HepG2 (cell line): Measurements from ENCODE around the gene SOX5. TPM values are rescaled to one million over a fixed set of nuclear protein-coding genes. Genes with fewer than 3 reads are reported as not detected.

Experiments
- ATAC-seq: fragments of 200-7000 bp; cut with Tn5 transposase; 3 replicates; pipeline ENCODE4 v1.9.1; 2020; ENCODE audit warnings: mild to moderate bottlenecking, moderate library complexity
- BruUV-seq: library from RNA; stranded (reverse); fragments of 400-500 nt; replicated peaks from 2 replicates; lab custom pipeline; 2021; lab: Mats Ljungman, UMichigan
- CTCF ChIA-PET: fragments of 300-600 bp; formaldehyde crosslinking; extraction: SDS; loops from one replicate; lab custom pipeline; 2021; ENCODE audit warnings: low total read pairs, inconsistent platforms, low intra/inter-chr PET ratio; lab: Yijun Ruan, JAX
- POLR2A ChIA-PET: fragments of 350-600 bp; sonication (Branson Sonifier 250); formaldehyde crosslinking; loops from one replicate; lab custom pipeline; 2020; ENCODE audit warnings: antibody characterized with exemption, inconsistent platforms; lab: Yijun Ruan, JAX
- DNase-seq: peaks from one replicate; pipeline ENCODE4 v3.0.0-alpha.2; 2015; ENCODE audit warnings: low spot score
- FAIRE-seq: peaks from 3 replicates; lab custom pipeline; 2011; peaks lifted over from hg19 to GRCh38; lab: Jason Lieb, UNC
- H2AFZ ChIP-seq: one replicate; pipeline ENCODE4 v1.6.1; 2011; ENCODE audit warnings: low read length, inconsistent platforms
- H3K27ac ChIP-seq: fragments of 300-600 bp; 3 replicates; pipeline ENCODE4 v1.8.0; 2011; ENCODE audit warnings: mixed run types, mild to moderate bottlenecking, mixed read lengths, low read length, inconsistent platforms; ENCODE audit not compliant: insufficient read depth; ENCODE audit errors: extremely low read length
- H3K27me3 ChIP-seq, 2 experiments: fragments of 200-600 bp in 1 of 2; 2 replicates in 1 of 2; 3 replicates in 1 of 2; pipeline versions ENCODE4 v1.6.0 to v1.8.0; 2011; ENCODE audit warnings: low read length in 2 of 2, mild to moderate bottlenecking in 2 of 2, moderate library complexity in 2 of 2, inconsistent platforms in 1 of 2; ENCODE audit not compliant: insufficient read depth in 2 of 2, control insufficient read depth in 1 of 2
- H3K36me3 ChIP-seq, 2 experiments: fragments of 200-600 bp in 1 of 2; replicated peaks in 1 of 2; 2 replicates in 1 of 2; 3 replicates in 1 of 2; pipeline versions ENCODE4 v1.5.1 to v1.8.0; 2011; ENCODE audit warnings: low read length in 2 of 2, inconsistent platforms in 1 of 2; ENCODE audit not compliant: insufficient read depth in 2 of 2, control insufficient read depth in 1 of 2
- H3K4me1 ChIP-seq: 2 replicates; pipeline ENCODE4 v1.5.1; 2012; ENCODE audit warnings: low read length, inconsistent platforms; ENCODE audit not compliant: insufficient read depth
- H3K4me2 ChIP-seq: 2 replicates; pipeline ENCODE4 v1.6.0; 2011; ENCODE audit warnings: low read depth, low read length, inconsistent platforms
- H3K4me3 ChIP-seq, 3 experiments: fragments of 200-600 bp in 1 of 3; sonication (generic), shearing (Covaris generic) in 1 of 3; replicated peaks in 1 of 3; 2 replicates each; pipeline ENCODE4 v1.5.1; 2011 to 2016; ENCODE audit warnings: low read length in 3 of 3, inconsistent platforms in 2 of 3, low read depth in 2 of 3, mild to moderate bottlenecking in 2 of 3, control low read depth in 1 of 3, mixed read lengths in 1 of 3; ENCODE audit not compliant: insufficient read depth in 1 of 3
- H3K79me2 ChIP-seq: one replicate; pipeline ENCODE4 v1.6.1; 2011; ENCODE audit warnings: low read length, inconsistent platforms; ENCODE audit not compliant: insufficient read depth
- H3K9ac ChIP-seq: 2 replicates; pipeline ENCODE4 v1.6.0; 2011; ENCODE audit warnings: mild to moderate bottlenecking, low read depth, low read length, inconsistent platforms; ENCODE audit not compliant: insufficient read depth
- H3K9me3 ChIP-seq: 2 replicates; pipeline ENCODE4 v1.5.1; 2012; ENCODE audit warnings: mild to moderate bottlenecking, low read length
- H4K20me1 ChIP-seq: 2 replicates; pipeline ENCODE4 v1.6.0; 2011; ENCODE audit warnings: inconsistent platforms, mild to moderate bottlenecking, low read length, moderate library complexity; ENCODE audit not compliant: insufficient read depth
- HNRNPK ChIP-seq: fragments of 200-400 bp; formaldehyde crosslinking; IDR thresholded peaks from 2 replicates; pipeline ENCODE4 v1.6.1; 2018; ENCODE audit warnings: low read length, low read depth, moderate library complexity, mild to moderate bottlenecking; ENCODE audit not compliant: poor library complexity, severe bottlenecking
- RAD51 ChIP-seq: fragments of 450-650 bp; IDR thresholded peaks from 2 replicates; pipeline ENCODE4 v1.6.1; 2016; ENCODE audit warnings: borderline replicate concordance
- SOX5 ChIP-seq: IDR thresholded peaks from 2 replicates; pipeline ENCODE4 v1.6.1; 2016; ENCODE audit warnings: borderline replicate concordance
- STAG1 ChIP-seq: sonication (generic); formaldehyde crosslinking; IDR thresholded peaks from 2 replicates; pipeline ENCODE4 v1.4.0; 2020; ENCODE audit warnings: missing genetic modification reagents
- ZNF24 ChIP-seq: fragments of 450-650 bp; IDR thresholded peaks from 2 replicates; pipeline ENCODE4 v1.6.1; 2017; ENCODE audit warnings: antibody characterized with exemption, mild to moderate bottlenecking
- ZNF446 ChIP-seq: sonication (generic); formaldehyde crosslinking; IDR thresholded peaks from 2 replicates; pipeline ENCODE4 v1.5.0; 2020; ENCODE audit warnings: mild to moderate bottlenecking, missing genetic modification reagents
- ZNF460 ChIP-seq: sonication (generic); formaldehyde crosslinking; IDR thresholded peaks from 2 replicates; pipeline ENCODE4 v1.5.1; 2020; ENCODE audit warnings: missing genetic modification reagents, mild to moderate bottlenecking, borderline replicate concordance
- WGBS: methylation state at CpG from one replicate; pipeline ENCODE4 v1.1.6; 2017; ENCODE audit warnings: low lambda C conversion rate; 5-methylcytosine and 5-hydroxymethylcytosine counted together
- in situ Hi-C: cut with HindIII; loops from 2 replicates; pipeline ENCODE4 v1.10.0; 2017; ENCODE audit warnings: low pct_unique_long_range_greater_than_20kb; ENCODE audit not compliant: extremely low pct_ligation_motif_present
- intact Hi-C: fragments of 100-400 bp; cut with micrococcal nuclease; formaldehyde crosslinking; loops from one replicate; pipeline ENCODE4 v1.10.0; 2022; ENCODE audit not compliant: unreplicated experiment
- polyA plus RNA-seq, 8 experiments: library from polyadenylated mRNA; depleted of rRNA in 3 of 8; stranded (reverse) in 7 of 8; unstranded in 1 of 8; fragments of >200 nt; fragmentation: Illumina TruSeq in 4 of 8; extraction: Trizol in 4 of 8; gene quantifications; 2 replicates each; pipeline versions ENCODE4 v1.2.1 to v1.2.3, GENCODE V29; 2011 to 2016; ENCODE audit warnings: low read depth in 4 of 8, missing spikeins in 1 of 8, mixed read lengths in 1 of 8; ENCODE audit not compliant: insufficient read depth in 1 of 8
- total RNA-seq, 5 experiments: library from RNA; depleted of rRNA; stranded (reverse); fragments of >200 nt; fragmentation: Illumina TruSeq; extraction: Trizol; gene quantifications; 2 replicates each; pipeline ENCODE4 v1.2.3, GENCODE V29; 2016; ENCODE audit warnings: low read depth in 1 of 5
- TF ChIP-seq, protein P1 (sequence below): sonication (generic); formaldehyde crosslinking; IDR thresholded peaks from 2 replicates; pipeline ENCODE4 v1.8.1; 2023; ENCODE audit warnings: mild to moderate bottlenecking, missing genetic modification reagents
- TF ChIP-seq, protein P2 (sequence below): sonication (generic); formaldehyde crosslinking; IDR thresholded peaks from 2 replicates; pipeline ENCODE4 v1.5.0; 2020; ENCODE audit warnings: mild to moderate bottlenecking, missing genetic modification reagents

SOX5 gene
- total and polyA plus RNA-seq, 2 of the 13 experiments (the other 11 are each of a cell fraction or from before 2014, with no cell fraction given) = 18.5 to 76.4 TPM

DNA sequence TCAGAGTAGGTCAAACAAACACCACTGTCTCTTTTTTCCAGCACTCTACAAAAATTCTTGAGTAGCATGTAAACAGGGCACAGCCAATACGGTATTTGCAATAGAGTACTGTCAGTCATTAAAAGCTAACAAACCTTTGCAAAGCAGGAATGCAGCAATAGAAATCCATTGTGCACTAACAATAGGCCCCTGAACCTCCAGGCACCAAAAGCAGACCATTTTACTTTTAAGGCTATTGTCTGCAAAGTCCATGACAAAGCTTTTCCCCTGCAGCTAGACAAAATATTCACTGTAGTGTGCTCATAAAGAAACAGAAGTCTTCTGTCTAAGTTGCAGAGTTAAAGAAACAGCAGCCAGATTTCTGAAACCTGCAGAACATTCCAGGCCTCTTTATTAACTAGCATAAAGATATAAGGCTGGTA is 191.9 kb downstream of the SOX5 start (continued):
- TF ChIP-seq, protein P1, sequence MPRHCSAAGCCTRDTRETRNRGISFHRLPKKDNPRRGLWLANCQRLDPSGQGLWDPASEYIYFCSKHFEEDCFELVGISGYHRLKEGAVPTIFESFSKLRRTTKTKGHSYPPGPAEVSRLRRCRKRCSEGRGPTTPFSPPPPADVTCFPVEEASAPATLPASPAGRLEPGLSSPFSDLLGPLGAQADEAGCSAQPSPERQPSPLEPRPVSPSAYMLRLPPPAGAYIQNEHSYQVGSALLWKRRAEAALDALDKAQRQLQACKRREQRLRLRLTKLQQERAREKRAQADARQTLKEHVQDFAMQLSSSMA = no peak
- TF ChIP-seq SOX5 (CRISPR knock-in tag) = peak; percentile 98

DNA sequence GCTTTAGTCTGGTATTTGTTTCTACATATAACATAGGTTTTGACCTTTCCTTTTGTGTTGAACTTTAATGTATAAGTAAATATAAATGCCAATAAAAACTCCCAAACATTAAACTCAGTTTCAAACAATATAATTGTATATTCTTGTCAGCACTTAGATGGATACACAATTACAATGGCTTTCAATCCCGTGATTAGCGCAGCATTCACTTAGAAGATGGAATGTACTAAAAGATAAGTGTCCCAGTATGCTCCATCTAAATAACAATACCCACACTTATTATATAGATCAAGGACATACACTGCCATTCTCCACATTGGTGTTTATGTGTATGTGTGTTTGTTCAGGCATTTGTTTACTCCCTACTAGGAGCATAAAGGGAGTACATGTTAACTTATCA is 193.1 kb downstream of the SOX5 start:
- WGBS = 98% methylated on average over 2 of the region's 2 CpGs
- POLR2A ChIA-PET = no interaction called here
- no peak for TF ChIP-seq ZNF24

GRCh38 chr12:23753628-23754365 is 195.7 kb downstream of the SOX5 start:
- no peak for ATAC-seq
- CTCF ChIA-PET = no interaction called here
- H3K27ac ChIP-seq = no peak overlapping the region
- H3K36me3 ChIP-seq = peaks cover 6 to 20% of the 10 kb centered on the region in 2 experiments; a peak in 3 of 5 replicates
- no peaks in the 10 kb centered on the region for H3K9me3 ChIP-seq
- H3K27me3 ChIP-seq = no peaks in the 10 kb centered on the region
- H2AFZ ChIP-seq = no peak overlapping the region
- in situ Hi-C loops = no loop called here
- no peaks in the 10 kb centered on the region for H3K79me2 ChIP-seq
- no peak overlapping the region for H3K4me3 ChIP-seq
- peaks cover 4% of the 10 kb centered on the region; the same call in 1 of the 2 replicates for H4K20me1 ChIP-seq
- intact Hi-C loops = loop anchor here (1.0 kb wide), 1 partner anchor 34 kb away; no protein-coding TSS in a partner anchor
- no peak overlapping the region for H3K4me2 ChIP-seq
- no peak overlapping the region for H3K9ac ChIP-seq
- no peak for FAIRE-seq
- POLR2A ChIA-PET = no interaction called here
- peaks cover 16% of the 10 kb centered on the region for H3K4me1 ChIP-seq
- TF ChIP-seq, protein P2, sequence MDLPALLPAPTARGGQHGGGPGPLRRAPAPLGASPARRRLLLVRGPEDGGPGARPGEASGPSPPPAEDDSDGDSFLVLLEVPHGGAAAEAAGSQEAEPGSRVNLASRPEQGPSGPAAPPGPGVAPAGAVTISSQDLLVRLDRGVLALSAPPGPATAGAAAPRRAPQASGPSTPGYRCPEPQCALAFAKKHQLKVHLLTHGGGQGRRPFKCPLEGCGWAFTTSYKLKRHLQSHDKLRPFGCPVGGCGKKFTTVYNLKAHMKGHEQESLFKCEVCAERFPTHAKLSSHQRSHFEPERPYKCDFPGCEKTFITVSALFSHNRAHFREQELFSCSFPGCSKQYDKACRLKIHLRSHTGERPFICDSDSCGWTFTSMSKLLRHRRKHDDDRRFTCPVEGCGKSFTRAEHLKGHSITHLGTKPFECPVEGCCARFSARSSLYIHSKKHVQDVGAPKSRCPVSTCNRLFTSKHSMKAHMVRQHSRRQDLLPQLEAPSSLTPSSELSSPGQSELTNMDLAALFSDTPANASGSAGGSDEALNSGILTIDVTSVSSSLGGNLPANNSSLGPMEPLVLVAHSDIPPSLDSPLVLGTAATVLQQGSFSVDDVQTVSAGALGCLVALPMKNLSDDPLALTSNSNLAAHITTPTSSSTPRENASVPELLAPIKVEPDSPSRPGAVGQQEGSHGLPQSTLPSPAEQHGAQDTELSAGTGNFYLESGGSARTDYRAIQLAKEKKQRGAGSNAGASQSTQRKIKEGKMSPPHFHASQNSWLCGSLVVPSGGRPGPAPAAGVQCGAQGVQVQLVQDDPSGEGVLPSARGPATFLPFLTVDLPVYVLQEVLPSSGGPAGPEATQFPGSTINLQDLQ (CRISPR knock-in tag) = no peak
- TF ChIP-seq ZNF446 (CRISPR knock-in tag) (no peak), RAD51 (no peak), ZNF460 (CRISPR knock-in tag) (no peak), HNRNPK (no peak), STAG1 (no peak)
- no TSS peak for BruUV-seq
- DNase-seq = no peak
- WGBS = 94% methylated on average over 5 of the region's 5 CpGs

More for the DNA sequence above, 193.1 kb downstream of the SOX5 start:
- CTCF ChIA-PET = no interaction called here
- ATAC-seq (no peak), DNase-seq (no peak), FAIRE-seq (no peak)
- Histone ChIP-seq H3K9me3 (no peaks in the 10 kb centered on the region), H3K36me3 (peaks cover 6 to 19% of the 10 kb centered on the region in 2 experiments; a peak in 4 of 5 replicates), H3K4me1 (peaks cover 19% of the 10 kb centered on the region), H3K79me2 (no peaks in the 10 kb centered on the region), H4K20me1 (peaks cover 4% of the 10 kb centered on the region; the same call in 1 of the 2 replicates), H2AFZ (no peak overlapping the region), H3K4me2 (no peak overlapping the region), H3K27me3 (no peaks in the 10 kb centered on the region), H3K9ac (no peak overlapping the region), H3K27ac (no peak overlapping the region), H3K4me3 (no peak overlapping the region)
- no TSS peak for BruUV-seq
- intact Hi-C loops (no loop called here), in situ Hi-C loops (no loop called here)
